Fibroblast of skin of abdomen (primary cell): ENCODE data around the gene CHAF1A.
A peak's percentile ranks its signal among the peaks of the same experiment; 100 is the strongest.

Experiments used
- DNase-seq: peaks from one replicate; pipeline ENCODE4 v3.0.0-alpha.2; 2013

Gene CHAF1A

DNA sequence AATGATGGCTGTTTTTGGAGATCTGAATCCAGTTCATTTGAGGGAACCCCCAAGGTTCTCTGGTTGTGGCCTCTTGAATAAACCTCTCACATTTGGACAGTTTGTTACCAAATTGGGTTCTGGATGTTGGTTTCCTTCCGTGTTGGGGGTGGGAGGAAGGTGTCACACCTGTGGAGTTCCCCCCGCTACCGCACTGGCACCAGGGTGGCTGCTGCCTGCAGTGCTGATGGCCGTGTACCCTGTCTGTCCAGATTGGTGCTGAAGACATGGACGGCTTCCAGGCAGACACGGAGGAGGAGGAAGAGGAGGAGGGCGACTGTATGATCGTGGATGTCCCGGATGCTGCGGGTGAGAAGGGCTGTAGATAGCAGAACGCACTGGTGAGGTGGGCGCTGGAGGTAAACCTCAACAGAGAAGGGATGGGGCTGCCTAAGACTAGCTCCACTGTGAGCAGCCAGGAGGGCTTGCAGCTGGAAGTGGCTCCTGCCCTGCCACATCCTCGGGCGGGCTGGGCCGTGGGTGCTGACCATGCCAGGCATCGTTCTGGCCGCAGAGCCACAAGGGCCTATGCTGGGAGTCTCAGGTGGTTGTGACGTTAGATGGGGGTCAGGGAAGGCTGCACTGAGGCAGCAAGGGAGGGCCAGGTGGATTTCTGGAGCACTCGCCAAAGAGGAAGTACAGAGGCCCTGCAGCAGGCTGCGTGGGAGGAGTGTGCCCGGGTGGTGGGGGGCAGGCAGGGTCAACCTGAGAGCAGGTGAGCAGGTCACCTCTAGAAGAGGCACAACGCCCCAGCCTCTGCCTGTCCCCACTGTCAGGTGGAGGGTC, 39.8 kb downstream of the CHAF1A start:
- DNase-seq, result no peak

DNA sequence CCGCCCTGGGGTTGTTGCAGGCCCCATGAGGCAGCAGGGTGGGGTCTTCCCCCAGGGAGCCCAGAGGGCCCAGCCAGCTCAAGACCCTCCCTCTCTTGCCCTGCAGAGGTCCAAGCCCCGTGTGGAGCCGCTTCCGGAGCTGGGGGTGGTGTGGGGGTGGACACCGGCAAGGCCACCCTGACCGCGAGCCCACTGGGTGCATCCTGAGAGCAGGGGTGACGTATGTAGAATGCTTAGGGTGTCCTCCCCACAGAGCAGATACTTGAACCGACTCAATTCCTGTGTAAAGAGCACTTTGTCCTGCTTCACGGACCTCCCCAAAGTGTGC, 40.3 kb downstream of the CHAF1A start:
- no peak for DNase-seq

DNA sequence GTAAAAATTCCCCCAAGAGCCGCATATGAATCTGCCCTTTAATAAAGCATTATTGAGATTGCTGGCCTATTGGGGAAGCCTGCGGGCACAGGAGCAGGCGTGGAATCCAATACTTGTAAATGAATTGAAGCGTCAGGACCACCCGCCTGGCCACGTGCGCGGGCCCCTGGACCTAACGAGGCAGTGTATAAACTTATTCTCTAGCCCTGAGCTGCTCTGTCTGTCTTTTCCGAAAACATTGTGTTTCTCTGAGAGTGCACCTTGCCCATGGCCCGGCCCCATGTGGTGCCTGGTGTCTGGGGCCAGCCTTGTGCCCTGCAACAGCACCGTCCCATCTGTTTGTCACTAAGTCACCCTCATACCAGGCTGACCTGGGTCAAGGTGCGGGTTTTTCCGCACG, 40.7 kb downstream of the CHAF1A start:
- DNase-seq, result no peak

DNA sequence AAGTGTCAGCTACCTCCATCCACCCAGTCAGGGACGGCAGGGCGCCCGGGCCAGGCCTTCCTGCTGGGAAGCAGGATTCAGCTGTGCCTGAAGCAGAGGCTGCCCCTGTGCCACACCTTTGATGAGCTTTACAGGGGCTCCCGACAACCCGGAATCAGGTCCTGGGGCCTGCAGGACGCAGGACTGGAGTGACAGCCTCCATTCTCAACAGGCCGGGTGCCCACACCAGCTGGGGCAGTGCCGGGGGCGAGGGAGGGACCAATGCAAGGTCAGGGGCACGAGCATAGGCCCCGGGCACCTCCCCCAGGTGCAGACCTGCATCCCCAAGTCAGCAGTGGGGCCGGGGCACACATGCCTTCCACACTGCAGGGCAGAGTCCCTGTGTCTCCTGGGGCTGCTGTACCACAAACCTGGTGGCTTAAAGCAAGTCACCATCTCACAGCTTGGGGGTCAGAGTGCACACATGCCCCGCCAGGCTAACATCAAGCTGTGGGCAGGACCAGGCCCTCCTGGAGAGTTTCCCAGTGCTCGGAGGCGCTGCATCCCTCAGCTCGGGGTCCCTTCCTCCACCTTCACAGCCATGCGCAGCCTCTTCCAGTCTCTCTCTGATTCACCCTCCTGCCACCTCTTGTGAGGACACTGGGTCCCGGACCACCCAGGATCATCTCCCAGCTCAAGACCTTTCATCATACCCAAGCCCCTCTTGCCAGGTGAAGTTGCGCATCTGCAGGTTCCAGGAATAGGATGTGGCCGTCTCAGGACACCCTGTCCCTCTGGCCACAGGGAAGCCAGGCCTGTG, 41.7 kb downstream of the CHAF1A start:
- DNase-seq, result no peak

DNA sequence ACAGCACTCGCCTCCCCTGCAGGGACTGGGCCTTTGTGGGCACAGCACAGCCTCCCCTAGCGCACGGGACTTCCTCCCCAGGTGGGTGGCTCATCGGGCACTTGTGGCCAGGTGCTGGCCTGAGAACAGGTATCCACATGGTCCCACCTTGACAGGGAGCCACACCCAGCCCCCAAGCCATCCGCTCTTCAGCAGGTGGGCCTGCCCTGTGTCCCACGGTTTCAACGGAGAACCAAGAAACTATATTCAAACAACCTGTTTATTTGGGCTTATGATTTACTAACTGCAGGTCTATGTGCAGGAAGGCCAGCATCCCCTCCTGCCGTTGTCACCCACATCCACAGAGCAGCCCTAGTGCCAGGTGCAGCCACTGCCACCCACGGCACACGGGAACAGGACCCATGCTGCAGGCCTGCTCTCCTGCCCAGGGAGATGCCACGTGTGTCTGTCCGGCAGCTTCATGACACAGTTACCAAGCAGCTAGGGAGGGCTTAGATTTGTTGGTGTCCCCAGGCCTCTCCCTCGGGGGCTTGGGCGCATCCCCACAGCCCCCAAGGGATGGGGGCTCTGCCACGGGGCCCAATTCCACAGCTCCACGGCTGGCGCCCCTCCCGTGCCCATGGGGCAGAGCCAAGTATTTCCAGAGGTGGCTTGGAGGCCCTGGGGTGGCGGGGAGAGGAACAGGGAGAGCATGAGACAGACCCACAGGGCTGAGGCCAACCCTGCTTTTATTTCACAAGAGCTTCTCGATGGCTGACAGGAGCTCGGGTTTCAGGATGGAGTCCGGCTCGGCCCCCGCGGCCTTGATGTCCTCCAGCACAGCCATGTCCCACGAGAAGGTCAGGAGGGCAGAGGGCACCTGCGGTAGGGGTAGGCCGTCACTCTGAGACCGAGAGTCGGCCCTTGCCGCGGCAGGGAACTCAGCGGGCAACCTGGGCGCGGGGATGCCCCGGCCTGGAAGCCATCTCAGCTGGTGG, 42.6 kb downstream of the CHAF1A start:
- DNase-seq, result no peak

DNA sequence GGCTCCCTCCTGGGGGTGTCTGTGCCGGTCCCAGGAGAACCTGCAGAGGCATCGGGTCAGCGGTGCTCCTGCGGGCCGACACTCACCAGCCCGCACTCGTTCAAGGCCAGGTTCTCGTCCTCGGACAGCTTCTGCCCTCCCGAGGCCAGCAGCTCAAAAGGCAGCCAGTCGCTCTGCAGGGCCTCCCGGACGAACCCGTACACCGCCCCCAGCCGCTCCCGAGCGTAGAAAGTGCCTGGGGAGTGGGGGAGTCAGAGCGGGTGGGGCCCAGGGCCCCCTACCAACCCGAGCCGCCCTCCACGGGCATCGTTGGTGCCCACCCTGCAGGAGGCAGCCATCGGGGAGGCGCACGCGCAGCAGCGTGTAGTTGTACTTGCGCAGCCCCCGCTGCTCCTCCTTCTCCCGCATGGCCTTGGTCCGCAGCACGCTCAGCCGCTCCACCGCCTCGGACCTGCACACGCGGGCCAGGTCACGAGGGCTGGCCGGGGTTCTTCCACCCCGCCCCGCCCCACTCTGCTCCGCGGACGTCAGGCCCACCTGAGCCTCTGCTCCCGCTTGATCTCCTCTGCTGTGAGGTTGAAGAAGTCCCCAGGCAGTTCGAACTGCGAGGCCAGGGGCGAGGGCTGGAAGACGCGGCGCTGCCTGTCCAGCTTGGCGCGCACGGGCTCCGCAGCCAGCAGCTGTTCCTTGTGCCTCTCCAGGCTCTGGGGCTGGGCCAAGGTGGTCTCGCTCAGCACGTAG, 43.7 kb downstream of the CHAF1A start:
- no peak for DNase-seq

DNA sequence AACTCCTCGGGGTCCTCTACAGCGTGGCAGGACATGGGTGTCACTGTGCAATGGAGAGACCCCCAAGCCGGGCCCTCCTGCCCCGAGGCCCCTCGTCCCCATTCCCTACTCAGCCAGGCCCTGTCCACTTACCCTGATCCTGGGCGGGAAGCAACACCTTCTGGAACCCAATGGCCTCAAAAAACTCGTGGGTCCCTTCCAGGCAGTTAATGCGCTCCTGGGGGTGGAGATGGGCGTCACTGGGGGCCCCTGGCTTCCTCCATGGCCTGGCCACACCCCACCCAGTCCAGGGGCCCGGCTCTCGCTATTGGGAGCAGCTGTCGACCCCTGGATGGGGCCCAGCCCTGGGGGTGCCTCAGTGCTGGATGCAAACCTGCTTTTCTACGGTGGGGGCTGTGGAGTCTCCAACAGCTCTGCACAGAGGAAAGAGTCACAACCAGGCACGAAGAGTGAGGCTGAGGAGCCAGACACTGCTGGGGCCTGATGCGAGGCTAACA, 44.3 kb downstream of the CHAF1A start:
- no peak for DNase-seq

DNA sequence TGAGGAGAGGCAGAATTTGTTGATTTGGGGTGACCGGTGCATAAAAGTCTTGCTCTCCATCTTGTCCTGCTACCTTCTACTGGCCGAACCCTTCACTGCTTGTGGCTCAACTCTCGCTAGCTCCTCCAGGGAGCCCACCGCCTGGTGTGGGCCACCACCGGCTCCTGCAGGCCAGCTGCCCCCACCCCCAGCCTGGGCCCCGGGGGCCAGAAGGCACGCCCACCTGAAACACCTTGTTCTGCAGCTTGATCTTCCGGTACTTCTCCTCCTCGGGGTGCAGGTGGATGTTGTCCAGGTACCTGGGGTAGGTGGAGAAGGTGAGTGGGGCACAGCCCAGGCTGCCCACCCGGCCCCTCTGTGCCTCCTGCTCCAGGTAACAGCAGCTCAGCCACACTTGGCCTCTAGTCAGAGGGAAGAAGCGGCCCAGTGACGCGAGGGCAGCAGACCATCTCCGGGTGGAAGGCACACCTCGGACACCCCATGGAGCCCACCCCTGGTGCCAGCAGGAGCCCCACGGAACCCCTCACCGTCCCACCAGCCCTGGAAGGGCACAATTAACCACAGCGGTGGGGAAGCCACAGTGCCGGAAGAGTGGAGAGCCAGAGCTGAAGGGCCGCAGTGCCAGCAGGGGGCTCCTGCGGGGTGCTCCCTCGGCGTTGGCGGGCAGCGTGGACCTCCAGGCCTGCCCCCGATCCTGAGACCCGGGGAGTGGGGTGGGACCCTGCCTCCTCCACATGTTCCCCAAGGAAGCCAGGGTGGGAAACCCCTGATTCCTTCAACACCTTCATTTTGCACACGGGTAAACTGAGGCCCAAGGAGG, 45.1 kb downstream of the CHAF1A start:
- no peak for DNase-seq

DNA sequence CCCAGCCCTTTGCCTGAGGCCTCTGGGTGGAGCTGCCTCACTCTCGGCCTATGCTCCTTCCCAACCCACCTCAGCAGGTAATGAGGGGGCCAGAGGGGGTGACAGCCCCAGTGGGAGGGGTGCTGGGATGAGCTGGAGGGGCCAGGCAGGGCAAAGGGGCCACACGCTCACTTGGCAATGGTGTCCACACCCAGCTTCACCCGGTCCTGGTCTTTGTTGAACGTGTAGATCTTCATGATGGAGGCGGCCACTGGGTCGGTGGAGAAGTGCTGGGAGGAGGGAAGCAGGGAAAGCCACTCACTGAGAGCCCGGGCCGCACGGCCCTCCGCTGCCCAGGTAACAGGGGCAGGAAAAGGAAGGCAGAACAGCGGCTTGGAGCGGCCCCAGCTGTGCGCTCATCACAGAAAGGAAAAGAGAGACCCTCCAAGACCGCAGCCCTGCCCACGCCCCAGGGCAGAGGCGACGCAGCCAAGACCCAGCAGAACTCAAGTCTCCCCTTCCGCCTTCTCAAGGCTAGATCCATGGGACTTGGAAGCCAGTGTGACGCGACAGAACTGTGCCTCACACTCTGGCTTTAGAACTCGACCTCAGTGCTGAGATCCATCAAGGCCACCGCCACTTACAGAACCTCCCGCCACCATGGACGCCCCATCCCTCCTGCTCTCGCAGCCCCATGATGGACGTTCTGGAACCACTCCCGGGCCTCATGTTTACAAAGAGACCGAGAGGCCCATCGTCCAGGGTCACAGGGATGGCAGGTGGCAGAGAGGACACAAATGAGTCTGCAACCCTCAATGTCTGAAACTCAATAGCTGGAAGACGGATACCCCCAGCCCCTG, 45.9 kb downstream of the CHAF1A start:
- DNase-seq, result no peak

DNA sequence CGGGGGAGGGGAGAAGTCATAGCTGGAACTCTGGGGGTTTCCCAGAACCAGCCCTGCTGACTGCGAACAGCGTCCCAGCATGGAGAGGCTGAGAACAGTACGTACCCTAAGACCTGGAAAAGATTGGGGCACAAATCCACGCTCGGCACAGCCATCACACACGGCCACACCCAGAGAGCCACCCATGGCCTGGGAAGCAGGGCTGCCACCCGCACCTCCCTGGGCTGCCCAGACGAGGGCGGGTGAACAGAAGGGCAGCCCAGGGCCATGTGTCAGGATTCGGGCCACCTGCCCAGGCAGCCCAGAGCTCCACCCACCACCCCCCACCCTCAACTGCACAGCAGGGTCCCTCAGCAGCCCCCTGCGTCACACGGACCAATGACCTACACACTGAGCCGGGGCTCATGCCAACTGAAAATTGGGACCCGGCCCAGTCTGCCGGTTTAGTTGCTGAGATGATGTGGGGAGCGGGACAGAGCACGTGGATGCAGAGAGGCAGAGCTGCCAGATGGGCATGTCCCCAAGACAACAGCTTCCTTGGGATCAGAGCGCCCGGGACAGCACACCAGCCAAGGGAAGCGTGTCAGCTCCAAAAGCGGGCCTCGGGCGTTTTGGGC, 46.7 kb downstream of the CHAF1A start:
- no peak for DNase-seq

DNA sequence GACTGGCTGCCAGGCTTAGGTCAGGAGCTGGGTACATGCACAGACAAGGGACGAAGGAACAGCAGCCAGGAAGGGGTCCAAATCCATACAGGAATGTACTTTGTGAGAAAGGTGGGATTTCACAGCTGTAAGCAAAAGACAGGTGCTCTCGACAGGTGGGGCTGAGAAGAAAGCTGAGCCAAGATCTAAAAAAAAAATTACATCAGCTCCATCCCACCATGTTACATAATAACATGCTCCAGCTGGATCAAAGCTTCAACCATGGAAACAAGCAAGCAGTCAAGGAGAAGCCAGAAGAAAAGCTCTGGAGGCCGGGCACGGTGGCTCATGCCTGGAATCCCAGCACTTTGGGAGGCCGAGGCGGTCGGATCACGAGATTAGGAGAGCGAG, 47.2 kb downstream of the CHAF1A start:
- DNase-seq, result no peak

DNA sequence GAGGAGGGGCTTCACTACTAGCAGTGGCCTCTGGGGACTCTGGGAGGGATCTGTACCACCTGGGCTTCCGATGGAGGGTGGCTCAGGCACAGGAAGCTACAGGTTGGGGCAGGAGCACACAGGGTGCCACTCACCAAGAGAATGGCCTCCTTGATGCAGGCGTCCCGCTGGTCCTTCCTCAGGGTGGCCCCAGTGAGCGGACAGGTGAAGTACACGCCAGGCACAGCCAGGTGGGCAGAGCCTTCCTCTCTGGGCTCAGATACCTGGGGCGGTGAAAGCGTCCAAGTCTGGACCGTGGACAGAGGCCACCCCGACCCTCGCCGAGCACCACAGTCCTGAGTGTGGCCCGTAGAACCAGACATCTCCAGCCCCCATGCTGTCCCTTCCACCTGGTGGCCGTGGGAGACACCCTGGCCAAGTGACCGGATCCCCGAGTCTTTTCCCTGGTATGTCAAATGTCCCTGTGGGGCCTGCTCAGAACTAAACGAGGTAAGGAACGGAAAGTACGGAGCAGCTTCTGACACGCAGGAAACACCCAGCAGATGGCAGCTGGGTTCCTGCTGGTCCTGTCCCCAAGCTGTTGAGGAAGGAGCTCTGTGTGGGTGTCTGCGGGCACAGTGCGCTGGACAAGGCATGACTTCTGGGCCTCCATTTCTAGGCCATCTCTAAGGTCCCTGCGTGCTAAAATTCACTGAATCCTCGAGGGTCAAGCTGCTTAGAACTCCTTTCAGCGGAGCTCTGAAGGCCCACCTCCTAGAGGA, 50.0 kb downstream of the CHAF1A start:
- DNase-seq, result no peak

DNA sequence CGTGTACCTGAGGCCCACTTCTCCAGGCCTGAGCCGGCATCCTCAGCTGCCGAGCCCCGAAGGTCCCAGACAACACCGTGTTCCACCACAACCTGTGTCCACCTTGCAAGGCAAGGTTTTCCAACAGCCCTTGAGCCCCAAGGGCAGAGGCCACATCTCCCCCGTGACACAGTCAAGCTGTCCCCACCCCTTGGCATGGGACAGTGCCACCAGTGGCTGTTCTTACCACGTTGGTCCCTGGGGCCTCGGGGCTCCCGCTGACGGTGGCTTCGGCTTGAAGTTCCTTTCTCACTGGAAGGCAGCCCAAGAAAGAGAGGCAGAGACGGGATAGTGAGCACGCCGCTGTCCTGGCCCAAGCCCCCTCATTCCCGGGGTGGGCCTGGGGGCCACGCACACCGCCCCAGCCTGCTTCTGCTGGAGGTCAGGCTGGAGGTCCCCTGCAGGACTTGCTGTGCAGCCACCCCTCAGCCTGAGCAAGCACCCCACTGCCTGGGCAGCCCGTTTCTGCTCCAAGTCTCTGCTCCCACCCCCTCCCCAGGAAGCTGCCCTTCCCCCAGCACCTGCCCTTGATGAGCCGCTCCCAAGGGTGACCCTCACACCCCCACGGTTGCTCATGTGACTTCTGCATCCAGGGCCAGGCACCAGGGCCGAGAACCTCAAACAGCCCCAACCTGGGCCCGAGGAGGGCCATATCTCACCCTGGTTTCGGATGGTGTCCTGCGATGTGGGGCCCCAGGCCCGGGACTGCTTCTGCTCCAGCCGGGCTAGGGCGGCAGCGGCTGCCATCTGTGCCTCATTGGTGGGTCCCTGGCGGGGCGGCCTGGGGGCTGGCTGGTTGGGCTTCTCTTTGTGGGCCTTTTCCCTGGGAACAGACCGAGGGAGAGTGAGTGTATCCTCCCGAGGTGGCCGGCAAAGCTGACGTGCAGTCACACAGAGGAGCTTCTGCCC, 51.1 kb downstream of the CHAF1A start:
- DNase-seq, result no peak

DNA sequence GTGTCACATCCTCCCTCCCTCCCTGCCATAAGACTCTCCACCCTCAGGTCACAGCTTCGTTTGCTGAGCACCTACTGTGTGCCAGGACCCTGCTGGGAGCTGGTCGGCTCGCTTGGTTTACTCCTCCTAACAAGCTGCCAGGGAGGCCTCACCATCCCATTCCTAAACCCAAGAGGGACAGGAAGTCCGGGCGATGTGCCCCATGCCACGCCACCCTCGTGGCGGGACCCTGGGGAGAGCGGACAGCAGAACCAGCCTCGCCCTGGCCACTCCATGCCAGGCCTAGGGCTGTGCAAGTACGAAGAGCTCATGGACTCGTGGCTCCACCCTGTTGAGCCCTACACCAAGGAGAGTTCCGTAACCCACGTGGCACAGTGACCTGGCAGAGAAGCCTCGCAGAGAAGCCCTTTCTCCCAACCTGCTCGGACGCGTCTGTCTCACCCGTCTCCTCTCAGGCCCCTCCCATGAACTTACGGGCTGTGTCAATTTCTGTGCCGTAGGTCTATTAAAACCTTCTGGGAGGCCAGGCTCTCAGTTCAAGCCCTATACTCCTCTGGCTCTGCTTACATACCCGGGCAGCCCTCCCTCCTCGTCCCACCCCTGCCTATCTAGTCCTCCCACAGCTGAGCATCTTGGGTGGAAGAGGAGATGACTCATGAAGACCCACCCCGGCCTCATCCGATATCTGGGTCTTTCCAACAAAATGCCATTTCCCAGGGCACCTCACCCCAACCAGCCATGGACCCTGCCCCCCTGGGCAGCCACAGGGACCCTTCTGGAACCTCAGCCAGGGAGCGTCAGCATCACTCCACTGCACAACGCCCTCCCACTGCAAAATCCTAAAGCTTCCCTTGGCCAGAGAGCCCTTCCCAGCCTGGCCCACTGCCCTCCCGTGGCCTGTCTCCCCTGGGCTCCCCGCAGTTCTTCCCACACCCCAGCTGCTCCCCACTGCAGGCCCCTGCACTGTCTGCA, 52.6 kb downstream of the CHAF1A start:
- peak; percentile 61 for DNase-seq

DNA sequence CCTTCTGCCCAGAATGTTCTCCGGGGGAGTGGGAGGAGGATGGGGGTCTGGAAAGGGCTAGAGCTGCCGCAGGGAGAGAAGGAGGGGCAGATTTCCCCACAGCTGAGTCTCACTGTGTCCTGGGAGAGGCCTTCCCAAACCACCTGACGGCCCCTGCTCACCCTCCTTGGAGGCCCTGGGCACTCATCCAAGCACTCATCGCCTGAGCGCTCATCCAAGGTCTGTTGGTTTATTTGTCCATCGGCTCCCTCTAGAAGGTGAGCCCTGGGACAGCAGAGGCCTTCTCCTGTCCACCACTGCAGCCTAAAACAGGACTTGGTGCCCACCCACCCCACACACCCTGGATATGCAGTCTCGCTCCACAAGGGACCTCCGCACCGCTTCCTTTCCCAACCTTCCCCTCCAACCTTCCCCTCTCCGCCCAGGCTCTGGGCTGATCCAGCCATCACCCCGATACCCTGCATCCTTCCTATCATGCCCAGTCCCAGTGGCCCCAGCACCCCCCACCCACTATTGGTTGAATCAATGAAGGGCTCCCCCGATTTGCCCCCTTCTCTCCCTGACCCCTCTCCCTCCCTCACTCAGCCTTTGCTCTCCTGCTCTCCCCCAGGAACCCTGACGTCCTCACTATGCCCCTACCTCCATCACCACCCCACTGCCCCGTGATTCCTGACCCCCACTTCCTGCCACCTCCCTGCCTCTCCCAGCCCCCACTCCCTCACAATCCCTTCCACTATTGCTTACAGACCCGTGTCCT, 53.5 kb downstream of the CHAF1A start:
- peak; percentile 65 for DNase-seq

DNA sequence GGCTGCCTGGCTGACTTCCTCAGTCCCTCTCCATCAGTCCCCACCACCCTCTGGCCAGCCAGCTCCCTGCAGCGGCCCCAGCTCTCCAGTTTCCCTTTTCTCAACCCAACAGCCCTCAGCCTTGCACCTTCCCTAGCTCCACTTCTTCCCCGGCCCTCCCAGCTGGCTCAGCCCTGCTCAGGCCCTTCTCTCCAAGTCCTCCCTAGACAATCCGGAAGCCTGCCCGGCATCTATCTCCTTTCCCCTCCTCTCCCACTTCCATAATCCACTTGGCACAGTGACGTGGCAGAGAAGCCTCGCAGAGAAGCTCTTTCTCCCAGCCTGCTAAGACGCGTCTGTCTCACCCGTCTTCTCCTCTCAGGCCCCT, 54.0 kb downstream of the CHAF1A start:
- DNase-seq, result peak; percentile 76
